SK-N-SH (cell line): Measurements from ENCODE around the gene GREM2.

ENCODE experiments used
- CHD2 ChIP-seq: fragments of 150-350 bp; IDR thresholded peaks from 2 replicates; pipeline ENCODE4 v1.6.1; 2018; ENCODE audit warnings: low read length; ENCODE audit not compliant: partially characterized antibody
- CTCF ChIP-seq: fragments of 200-600 bp; sonication (generic); IDR thresholded peaks from 2 replicates; pipeline ENCODE4 v1.6.1; 2017; ENCODE audit warnings: antibody characterized with exemption, mild to moderate bottlenecking, moderate library complexity
- ELF1 ChIP-seq: IDR thresholded peaks from 2 replicates; pipeline ENCODE4 v1.4.0; 2012
- EP300 ChIP-seq, 2 experiments: IDR thresholded peaks; 2 replicates each; pipeline versions ENCODE4 v1.4.0 to v1.6.1; 2012; ENCODE audit warnings: borderline replicate concordance in 1 of 2, low read depth in 1 of 2, low read length in 1 of 2
- FOXJ3 ChIP-seq: sonication (generic); formaldehyde crosslinking; IDR thresholded peaks from 2 replicates; pipeline ENCODE4 v1.5.1; 2020; ENCODE audit warnings: mild to moderate bottlenecking, missing genetic modification reagents
- GABPA ChIP-seq: IDR thresholded peaks from 2 replicates; pipeline ENCODE4 v1.4.0; 2012; ENCODE audit warnings: low read depth, mild to moderate bottlenecking
- MAX ChIP-seq: IDR thresholded peaks from 2 replicates; pipeline ENCODE4 v1.4.0; 2012; ENCODE audit warnings: low read depth
- RAD21 ChIP-seq: IDR thresholded peaks from 2 replicates; pipeline ENCODE4 v1.6.1; 2012; ENCODE audit warnings: mild to moderate bottlenecking, low read length
- SMC3 ChIP-seq: IDR thresholded peaks from 2 replicates; pipeline ENCODE4 v1.6.1; 2012; ENCODE audit warnings: low read depth, low read length, improper control_type of control experiment

- TF ChIP-seq GABPA (no peak), SMC3 (no peak), RAD21 (no peak), CHD2 (no peak), CTCF (no peak), ELF1 (no peak), MAX (no peak), FOXJ3 (CRISPR knock-in tag) (no peak), EP300 (IDR thresholded peaks at IDR 0.05; ENCODE audit: borderline replicate concordance in 1 of 2, low read depth in 1 of 2, low read length in 1 of 2) (no peak)
Measured at GRCh38 chr1:240498335-240498734, 113.6 kb downstream of the GREM2 start.
